ENCODE data around the gene STOML1. TPM values are rescaled to one million over a fixed set of nuclear protein-coding genes. Genes with fewer than 3 reads are reported as not detected.

The STOML1 gene
- total and polyA plus RNA-seq, 2 experiments from 2014 or later: 14.2 to 21.0 TPM

- Histone ChIP-seq H2AFZ (no peak overlapping the region), H3K27ac (peak overlapping the region; percentile 72), H3K36me3 (replicated peaks; ENCODE audit: insufficient read depth, low read depth) (no peaks in the 10 kb centered on the region), H3K9me2 (replicated peaks; ENCODE audit: insufficient read depth) (no peaks in the 10 kb centered on the region), H3K4me1 (ENCODE audit: insufficient read depth) (peaks cover 4% of the 10 kb centered on the region), H3K27me3 (no peaks in the 10 kb centered on the region), H3K4me3 (no peak overlapping the region), H4K20me1 (ENCODE audit: insufficient read depth, poor library complexity, severe bottlenecking) (no peaks in the 10 kb centered on the region), H3K79me2 (peaks cover 8% of the 10 kb centered on the region), H3K4me2 (peak overlapping the region; percentile 94), H3K9me3 (ENCODE audit: low read depth) (no peaks in the 10 kb centered on the region)
- 89% methylated on average over 9 of the region's 9 CpGs for WGBS (ENCODE audit: low lambda C conversion rate, missing lambda C conversion rate)
- no peak for TF ChIP-seq CTCF (IDR thresholded peaks at IDR 0.05; ENCODE audit: poor library complexity)
- TF ChIP-seq EZH2phosphoT487 (IDR thresholded peaks at IDR 0.05; ENCODE audit: low read depth, severe bottlenecking, unreplicated experiment): no peak
- no peak for DNase-seq (ENCODE audit: low spot score)
Observed at GRCh38 chr15:73990250-73991005, 1.7 kb downstream of the STOML1 start.

- Histone ChIP-seq H3K9me2 (replicated peaks; ENCODE audit: insufficient read depth) (no peaks in the 10 kb centered on the region), H3K4me1 (ENCODE audit: insufficient read depth) (peaks cover 13% of the 10 kb centered on the region), H2AFZ (no peak overlapping the region), H3K4me2 (no peak overlapping the region), H3K9me3 (ENCODE audit: low read depth) (no peaks in the 10 kb centered on the region), H3K27ac (peak overlapping the region; percentile 67), H3K79me2 (no peaks in the 10 kb centered on the region), H3K36me3 (replicated peaks; ENCODE audit: insufficient read depth, low read depth) (no peaks in the 10 kb centered on the region), H3K4me3 (no peak overlapping the region), H4K20me1 (ENCODE audit: insufficient read depth, poor library complexity, severe bottlenecking) (no peaks in the 10 kb centered on the region), H3K27me3 (no peaks in the 10 kb centered on the region)
- DNase-seq (ENCODE audit: low spot score): peak; percentile 65
- TF ChIP-seq EZH2 (IDR thresholded peaks at IDR 0.05; ENCODE audit: borderline replicate concordance) (no peak), CTCF (IDR thresholded peaks at IDR 0.05; ENCODE audit: poor library complexity) (no peak), EZH2phosphoT487 (IDR thresholded peaks at IDR 0.05; ENCODE audit: low read depth, severe bottlenecking, unreplicated experiment) (no peak)
- WGBS (ENCODE audit: low lambda C conversion rate, missing lambda C conversion rate): 79% methylated on average over 9 of the region's 9 CpGs
Observed at GRCh38 chr15:73989001-73989798, 2.9 kb downstream of the STOML1 start.

GRCh38 chr15:73988445-73988969, 3.6 kb downstream of the STOML1 start:
- no peak for DNase-seq (ENCODE audit: low spot score)
- Histone ChIP-seq H3K27me3 (no peaks in the 10 kb centered on the region), H3K4me2 (no peak overlapping the region), H3K9me3 (ENCODE audit: low read depth) (no peaks in the 10 kb centered on the region), H3K4me1 (ENCODE audit: insufficient read depth) (peaks cover 16% of the 10 kb centered on the region), H2AFZ (no peak overlapping the region), H4K20me1 (ENCODE audit: insufficient read depth, poor library complexity, severe bottlenecking) (no peaks in the 10 kb centered on the region), H3K9me2 (replicated peaks; ENCODE audit: insufficient read depth) (no peaks in the 10 kb centered on the region), H3K36me3 (replicated peaks; ENCODE audit: insufficient read depth, low read depth) (no peaks in the 10 kb centered on the region), H3K4me3 (no peak overlapping the region), H3K27ac (peak overlapping the region; percentile 67), H3K79me2 (no peaks in the 10 kb centered on the region)
- TF ChIP-seq CTCF (IDR thresholded peaks at IDR 0.05; ENCODE audit: poor library complexity) (no peak), EZH2phosphoT487 (IDR thresholded peaks at IDR 0.05; ENCODE audit: low read depth, severe bottlenecking, unreplicated experiment) (no peak), EZH2 (IDR thresholded peaks at IDR 0.05; ENCODE audit: borderline replicate concordance) (no peak)
- WGBS (ENCODE audit: low lambda C conversion rate, missing lambda C conversion rate): 95% methylated on average over 13 of the region's 13 CpGs
